ENCODE measurements around the gene LENEP.

Gene LENEP, protein sequence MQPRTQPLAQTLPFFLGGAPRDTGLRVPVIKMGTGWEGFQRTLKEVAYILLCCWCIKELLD

GRCh38 chr1:154993572-154994268 is at the start of gene LENEP:
Gene LENEP, plus strand, starts transcription at chr1:154993586. Its CDS starts 22 bp downstream, at chr1:154993608.
- no peak for DNase-seq

DNA sequence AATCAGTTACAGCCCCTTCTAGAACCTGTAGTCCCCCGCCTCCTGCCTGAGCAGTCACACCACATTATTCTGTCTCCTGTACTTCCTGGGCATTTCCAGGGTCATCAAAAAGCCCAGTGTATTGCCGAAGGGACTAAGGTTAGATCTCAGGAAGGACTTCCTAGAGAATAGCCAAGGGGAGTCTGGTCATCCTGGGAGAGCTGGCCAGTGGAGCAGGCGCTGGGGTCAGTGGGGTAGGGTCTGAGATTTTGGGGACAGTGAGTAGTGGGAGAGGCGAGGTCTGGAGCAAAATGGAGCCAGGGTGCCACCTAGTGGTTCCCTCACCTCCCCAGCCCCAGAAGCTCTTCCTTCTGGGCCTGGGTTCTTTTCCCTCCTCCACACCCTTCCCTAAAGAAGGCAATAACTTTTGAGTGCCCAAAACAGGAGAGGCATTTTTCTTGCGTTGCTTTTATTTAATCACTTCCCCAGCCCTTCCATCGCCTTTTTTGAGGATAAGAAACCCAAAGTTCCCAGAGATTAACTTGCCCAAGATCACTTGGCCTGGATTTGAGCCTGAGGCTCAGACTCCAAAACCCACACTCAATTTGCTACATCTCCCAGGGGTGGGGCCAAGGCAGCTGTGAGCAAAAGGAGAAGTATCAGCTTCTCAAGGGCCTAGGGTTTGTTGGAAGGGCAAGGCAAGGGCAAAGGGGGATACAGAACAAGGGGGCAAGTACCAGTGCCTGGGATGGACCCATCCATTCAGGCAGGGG is 49.6 kb upstream of the LENEP start:
- DNase-seq, result peak; percentile 78

- DNase-seq, result no peak
These were observed 48.8 kb upstream of the LENEP start for GRCh38 chr1:154944401-154945159.

- no peak for DNase-seq
These were observed 48.0 kb upstream of the LENEP start for GRCh38 chr1:154945160-154945961.

DNA sequence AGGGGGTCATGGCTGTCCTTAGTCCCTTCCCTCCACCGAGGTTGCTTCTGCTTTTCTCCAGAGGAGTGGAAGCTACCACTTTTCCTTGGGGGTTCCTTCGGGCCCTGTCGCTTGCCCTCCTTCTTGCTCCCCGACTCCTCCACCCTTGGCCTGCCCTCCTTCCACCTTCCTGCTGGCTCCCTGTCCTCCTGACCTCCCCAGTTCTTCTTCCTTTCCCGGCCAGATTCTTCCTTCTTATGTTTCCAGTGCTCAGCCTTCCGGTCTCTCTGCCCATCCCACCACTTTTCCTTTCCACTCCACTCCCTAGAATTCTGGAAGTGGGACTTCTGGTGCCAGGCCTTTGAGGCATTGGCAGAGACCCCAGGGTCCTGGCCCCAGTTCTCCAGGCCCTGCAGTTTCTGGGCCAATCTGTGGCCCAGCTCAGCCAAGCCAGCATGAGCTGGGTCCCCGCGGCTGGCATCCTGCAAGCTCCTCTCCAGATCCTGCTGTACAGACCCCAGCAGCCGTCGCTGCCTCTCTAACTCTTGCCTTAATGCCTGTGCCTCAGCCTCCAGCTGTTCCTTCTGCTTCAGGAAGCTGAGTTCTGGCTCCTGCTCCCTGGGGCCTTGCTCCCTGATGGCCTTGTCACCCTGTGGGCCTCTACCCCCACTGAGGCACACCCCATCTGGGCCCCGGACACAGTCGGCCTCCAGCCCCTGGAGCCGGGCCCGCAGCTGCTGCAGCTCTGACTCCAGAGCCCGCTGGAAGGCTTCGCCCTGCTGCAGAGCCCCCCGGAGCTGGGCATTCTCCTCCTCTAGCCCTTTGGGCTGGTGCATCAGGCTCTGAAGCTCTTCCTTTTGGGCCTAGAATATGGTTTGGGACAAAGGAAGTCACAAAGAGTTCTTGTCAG is 47.2 kb upstream of the LENEP start:
- no peak for DNase-seq

GRCh38 chr1:154948079-154948478 is 45.3 kb upstream of the LENEP start:
- no peak for DNase-seq

DNA sequence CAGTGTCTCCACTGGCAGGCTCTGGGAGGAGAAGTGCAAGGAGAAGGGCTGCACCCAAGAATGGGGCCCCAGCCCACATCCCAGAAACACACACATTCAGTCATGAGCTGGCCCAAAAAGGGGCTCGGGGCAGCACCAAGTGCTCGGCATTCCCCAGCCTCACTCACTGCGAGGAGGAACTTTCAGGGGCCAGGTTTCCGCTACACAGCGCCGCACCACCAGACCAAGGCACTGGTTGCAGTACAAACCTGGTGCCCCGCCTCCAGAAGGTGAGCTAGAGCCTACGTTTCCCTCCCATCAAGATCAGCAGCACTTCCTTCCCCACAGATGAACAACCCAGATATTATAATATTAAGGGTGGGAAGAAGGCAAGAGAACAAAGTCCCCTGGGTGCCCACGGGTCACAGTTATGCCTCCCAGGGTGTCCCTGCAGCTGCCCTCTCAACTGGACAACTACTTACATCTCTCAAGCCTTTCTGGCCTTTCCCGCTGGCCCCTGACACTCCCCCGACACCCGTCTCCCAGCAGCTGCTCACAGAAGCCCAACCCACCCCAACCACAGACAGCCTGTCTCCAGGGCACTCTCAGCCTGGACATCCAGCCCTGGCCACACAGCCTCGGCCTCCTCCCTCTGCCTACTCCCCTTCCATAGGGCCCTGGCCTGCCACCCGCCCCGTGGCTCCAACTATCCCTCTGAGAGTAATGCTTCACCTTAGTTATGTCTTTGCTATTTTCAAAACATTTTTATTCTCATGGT is 41.3 kb upstream of the LENEP start:
- DNase-seq, result peak; percentile 89

DNA sequence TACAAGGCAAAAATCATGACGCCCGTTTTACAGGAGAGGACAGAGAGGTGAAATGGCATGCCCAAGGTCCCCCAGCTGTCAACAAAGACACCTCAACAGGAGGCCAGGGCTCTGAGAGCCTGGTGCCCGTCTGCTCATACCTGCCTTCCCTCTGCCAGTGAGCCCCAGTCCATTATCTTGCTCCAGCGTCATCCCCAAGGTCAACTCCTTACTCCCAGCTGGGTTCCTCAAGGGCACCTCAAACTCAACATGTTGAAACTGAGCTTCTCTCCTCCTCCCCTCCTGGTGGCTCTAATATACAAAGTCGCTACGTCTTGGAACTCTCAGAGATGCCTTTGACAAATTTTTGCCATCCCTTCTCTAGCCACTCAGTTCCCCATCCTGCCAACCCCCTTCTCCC is 40.7 kb upstream of the LENEP start:
- DNase-seq, result no peak

GRCh38 chr1:154953611-154954038 is 39.8 kb upstream of the LENEP start:
- DNase-seq, result no peak

DNA sequence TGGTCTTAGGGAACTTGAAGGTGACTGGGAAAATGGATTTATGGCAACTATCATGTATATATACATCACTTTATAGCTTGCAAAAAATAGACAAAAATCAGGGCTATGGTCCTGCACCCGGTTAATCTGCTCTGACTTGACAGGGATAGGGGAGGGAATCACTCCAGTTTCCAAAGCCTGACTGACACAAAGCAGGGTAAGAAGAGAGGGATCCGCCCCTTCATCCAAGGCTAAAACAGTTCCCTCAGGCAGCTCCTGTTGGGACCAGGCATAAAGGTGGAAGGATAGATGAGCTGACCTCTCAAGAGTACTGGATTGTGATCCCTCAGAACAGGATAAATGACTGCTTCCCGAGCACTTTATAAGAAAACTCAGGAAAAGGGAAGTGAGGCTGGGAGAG is 38.8 kb upstream of the LENEP start:
- DNase-seq, result no peak

DNA sequence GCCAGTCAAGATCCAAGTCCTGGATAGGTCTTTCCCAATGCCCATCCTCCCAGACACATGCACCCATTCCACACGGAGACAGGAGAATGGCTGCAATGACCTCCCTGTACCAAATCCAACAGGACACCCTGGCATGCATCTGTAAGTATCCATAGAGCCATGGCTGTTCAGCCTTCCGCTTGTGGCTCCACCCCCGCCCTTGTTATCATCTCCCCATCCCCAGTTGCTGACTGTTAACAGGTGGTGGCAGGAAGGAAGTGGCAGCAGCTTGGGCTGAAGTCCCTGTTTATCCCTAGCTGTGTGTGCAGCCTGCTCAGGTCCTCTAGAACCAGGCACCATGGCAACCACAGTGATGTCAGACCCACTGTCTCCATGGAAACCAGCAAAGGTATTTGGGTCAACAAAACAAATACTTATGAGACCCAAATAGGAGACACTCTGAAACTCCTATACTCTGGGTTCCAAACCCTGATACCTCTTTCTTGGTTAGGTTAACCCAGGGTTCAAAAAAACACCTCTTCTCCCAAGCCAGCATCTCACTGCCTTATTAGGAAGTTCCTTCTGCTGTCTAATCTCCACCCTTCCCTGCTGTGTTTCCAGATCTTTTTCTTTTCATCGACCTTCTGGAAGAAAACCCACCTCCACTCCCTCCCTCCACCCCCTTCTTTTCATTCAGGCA is 38.2 kb upstream of the LENEP start:
- peak; percentile 95 for DNase-seq

DNA sequence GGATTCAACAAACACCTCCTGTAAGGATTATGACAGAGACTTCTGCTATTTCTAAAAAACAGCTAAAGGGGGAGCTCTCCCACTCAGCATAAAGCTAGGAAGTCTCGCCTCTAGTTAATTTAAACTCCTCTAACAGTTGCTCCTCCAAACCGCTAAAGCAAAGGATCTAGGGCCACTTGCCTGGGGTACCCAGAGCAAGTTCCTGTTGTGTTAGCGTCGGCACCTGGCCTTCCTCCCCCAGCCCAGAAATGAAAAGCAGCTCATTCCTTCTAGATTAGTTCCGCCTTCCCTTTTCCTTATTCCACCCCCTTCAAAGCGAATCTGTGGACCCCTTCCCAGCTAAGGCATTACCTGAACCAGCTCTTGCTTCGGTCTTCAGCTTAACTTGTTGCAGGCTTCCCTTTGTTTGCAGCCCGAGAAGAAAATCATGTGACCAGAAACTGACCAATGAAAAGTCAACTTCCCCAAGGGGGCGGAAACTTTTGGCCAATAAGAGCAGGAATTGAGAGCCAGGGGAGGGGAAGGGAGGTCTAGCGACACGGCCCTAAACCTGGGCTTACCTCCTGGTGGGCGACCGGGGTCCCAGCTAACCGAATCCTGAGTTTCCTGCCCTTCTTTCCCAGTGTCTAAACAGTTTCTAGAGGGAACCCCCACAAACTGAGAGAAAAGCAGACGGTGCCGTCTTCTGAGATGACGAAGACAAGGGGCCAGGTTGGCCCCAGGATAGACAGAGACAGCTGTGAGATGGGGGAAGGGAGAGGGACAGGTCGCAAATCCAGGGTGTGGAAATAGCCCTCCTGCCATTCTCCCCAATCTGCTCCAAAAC is 37.5 kb upstream of the LENEP start, which contains the start of gene PBXIP1:
PBXIP1 (minus strand) TSS at position 382 of the 826 bp plus-strand sequence. CDS start 2,378 bp downstream, outside the sequence.
- DNase-seq, result peak; percentile 91

DNA sequence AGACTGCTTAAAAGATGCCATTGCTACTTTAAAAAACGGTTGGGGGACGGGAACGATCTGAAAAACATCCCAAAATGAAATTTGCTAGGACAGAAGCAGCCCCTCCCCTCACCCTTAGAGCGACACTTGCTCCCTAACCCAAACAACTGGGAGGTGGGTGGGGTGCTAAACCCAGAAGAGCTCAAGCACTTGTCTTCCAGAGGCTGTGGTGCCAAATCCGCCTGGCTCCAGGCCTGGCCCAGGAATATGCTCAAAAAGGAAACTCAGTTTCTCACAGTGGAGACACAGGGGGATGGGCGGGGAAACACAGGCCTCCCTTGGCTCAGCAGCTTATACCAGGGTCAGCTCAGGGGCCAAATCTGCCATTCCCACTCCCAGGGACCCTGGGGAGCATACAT is 36.8 kb upstream of the LENEP start:
- no peak for DNase-seq

- DNase-seq, result no peak
These were observed 36.2 kb upstream of the LENEP start for GRCh38 chr1:154957091-154957657.

GRCh38 chr1:154958036-154958435 is 35.4 kb upstream of the LENEP start:
- no peak for DNase-seq

DNA sequence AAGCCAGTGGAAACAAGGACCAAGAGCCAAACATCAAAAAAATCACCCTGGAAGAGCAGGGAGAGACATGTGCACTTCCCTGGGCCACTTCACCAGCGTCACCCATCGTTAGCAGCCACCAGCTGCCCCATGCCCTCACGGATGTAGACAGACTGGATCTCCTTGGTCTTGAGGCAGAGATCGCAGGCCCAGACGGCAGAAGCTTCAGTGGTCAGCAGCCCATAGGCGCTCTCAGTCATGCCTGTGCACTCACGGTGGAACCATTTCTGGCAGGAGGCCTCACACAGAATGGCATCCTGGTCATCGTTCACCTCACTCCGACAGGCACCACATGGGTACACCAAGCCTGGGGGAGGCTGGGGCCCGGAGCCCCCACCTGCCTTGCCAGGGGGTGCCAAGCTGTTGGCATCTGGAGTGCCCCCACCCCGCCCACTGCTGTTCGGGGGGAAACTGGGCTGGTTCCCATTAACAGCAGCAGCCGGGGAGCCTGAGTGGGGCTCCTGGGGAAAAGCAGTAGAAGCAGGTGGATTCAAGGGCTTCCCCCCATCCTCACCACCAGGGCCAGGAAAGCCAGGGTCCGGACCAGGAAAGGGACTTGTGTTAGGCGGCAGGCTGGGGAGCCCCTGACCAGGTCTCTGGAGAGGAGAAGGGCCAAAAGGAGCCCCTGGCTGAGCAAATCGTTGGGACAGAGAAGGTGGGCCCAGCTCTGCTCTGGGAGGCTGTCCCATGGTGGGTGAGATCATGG is 34.5 kb upstream of the LENEP start:
- DNase-seq, result no peak

DNA sequence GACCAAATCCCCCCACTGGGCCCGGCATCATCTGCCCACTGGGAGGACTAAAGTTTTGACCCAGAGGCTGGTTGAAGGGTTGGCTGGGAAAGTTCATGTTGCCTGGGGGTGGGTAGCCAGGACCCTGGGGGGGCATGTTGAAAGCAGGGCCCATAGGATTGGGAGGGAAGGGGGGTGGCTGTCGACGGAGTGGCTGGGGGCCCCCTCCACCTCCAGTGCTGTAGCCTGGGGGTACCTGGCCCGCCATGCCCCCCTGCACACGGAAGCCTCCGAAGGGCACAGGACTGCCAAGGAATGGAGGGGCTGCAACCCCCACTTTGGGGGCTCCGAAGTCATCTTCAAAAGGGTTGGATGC is 34.0 kb upstream of the LENEP start:
- no peak for DNase-seq

Data from activated effector memory CD4-positive, alpha-beta T cell treated with anti-CD3 and anti-CD28 coated beads, Interleukin-2, amount 50 U/mL, for 16 hours (primary cell).